Lower leg skin (tissue), 3 donors: ENCODE results near the gene COL4A6.

Source experiments
- CTCF ChIP-seq, 3 donors: fragments of 450-650 bp; IDR thresholded peaks; one replicate each; pipeline ENCODE4 v1.5.1; 2016; ENCODE audit warnings: antibody characterized with exemption in 3 of 3, mild to moderate bottlenecking in 3 of 3, moderate library complexity in 2 of 3
- POLR2A ChIP-seq, 2 donors: fragments of 450-650 bp; IDR thresholded peaks; one replicate each; pipeline ENCODE4 v1.6.1; 2016 to 2017; ENCODE audit warnings: antibody characterized with exemption in 2 of 2, mild to moderate bottlenecking in 1 of 2, moderate library complexity in 1 of 2

GRCh38 chrX:108285356-108285755 is 152.9 kb downstream of the COL4A6 start:
- no peak for TF ChIP-seq CTCF (IDR thresholded peaks at IDR 0.05)
- no peak for TF ChIP-seq POLR2A (IDR thresholded peaks at IDR 0.05)
